HUES64 (cell line): Measurements from ENCODE around the gene KREMEN2.

ENCODE experiments used
- H3K27ac ChIP-seq: 2 replicates; pipeline ENCODE4 v1.7.0; 2013; ENCODE audit warnings: low read depth, low read length, inconsistent platforms
- H3K27me3 ChIP-seq: 2 replicates; pipeline ENCODE4 v1.6.1; 2013; ENCODE audit warnings: mild to moderate bottlenecking, low read length; ENCODE audit not compliant: insufficient read depth
- H3K36me3 ChIP-seq: 2 replicates; pipeline ENCODE4 v1.6.1; 2013; ENCODE audit warnings: mild to moderate bottlenecking, low read length; ENCODE audit not compliant: insufficient read depth
- H3K4me1 ChIP-seq: 2 replicates; pipeline ENCODE4 v1.6.1; 2013; ENCODE audit warnings: mild to moderate bottlenecking, low read length, moderate library complexity; ENCODE audit not compliant: insufficient read depth
- H3K4me3 ChIP-seq: 2 replicates; pipeline ENCODE4 v1.5.1; 2013; ENCODE audit warnings: mild to moderate bottlenecking, low read length, moderate library complexity
- H3K9ac ChIP-seq: 2 replicates; pipeline ENCODE4 v1.6.1; 2013; ENCODE audit warnings: mild to moderate bottlenecking, low read depth, low read length
- H3K9me3 ChIP-seq: 2 replicates; pipeline ENCODE4 v1.6.1; 2013; ENCODE audit warnings: low read depth, low read length; ENCODE audit not compliant: insufficient read depth
- WGBS: fragments of 150-250, 120-280 bp; methylation state at CpG from one replicate; pipeline ENCODE4 v1.1.7; 2013; ENCODE audit warnings: missing lambda C conversion rate; 5-methylcytosine and 5-hydroxymethylcytosine counted together

Gene KREMEN2

GRCh38 chr16:2966808-2967191 is 2.7 kb downstream of the KREMEN2 start:
- H3K27me3 ChIP-seq, result peaks cover 40% of the 10 kb centered on the region

GRCh38 chr16:2967211-2967631 is 3.1 kb downstream of the KREMEN2 start:
- peaks cover 37% of the 10 kb centered on the region for H3K27me3 ChIP-seq
- H3K9ac ChIP-seq, result no peak overlapping the region
- H3K36me3 ChIP-seq, result peaks cover 5% of the 10 kb centered on the region; the same call in 1 of the 2 replicates
- H3K4me1 ChIP-seq, result peaks cover 7% of the 10 kb centered on the region
- H3K9me3 ChIP-seq, result no peaks in the 10 kb centered on the region
- H3K27ac ChIP-seq, result no peak overlapping the region
- WGBS, result 94% methylated on average over 51 of the region's 51 CpGs
- H3K4me3 ChIP-seq, result no peak overlapping the region

More at GRCh38 chr16:2966808-2967191, 2.7 kb downstream of the KREMEN2 start:
- Histone ChIP-seq H3K27ac (no peak overlapping the region), H3K9me3 (no peaks in the 10 kb centered on the region), H3K9ac (no peak overlapping the region), H3K4me3 (no peak overlapping the region), H3K4me1 (peaks cover 7% of the 10 kb centered on the region), H3K36me3 (peaks cover 2% of the 10 kb centered on the region; the same call in 1 of the 2 replicates)
- 95% methylated on average over 46 of the region's 46 CpGs for WGBS

GRCh38 chr16:2967721-2968161 is 3.7 kb downstream of the KREMEN2 start:
- no peaks in the 10 kb centered on the region for H3K9me3 ChIP-seq
- peaks cover 10% of the 10 kb centered on the region; the same call in 1 of the 2 replicates for H3K36me3 ChIP-seq
- no peak overlapping the region for H3K9ac ChIP-seq
- peaks cover 32% of the 10 kb centered on the region for H3K27me3 ChIP-seq
- 95% methylated on average over 33 of the region's 33 CpGs for WGBS
- H3K27ac ChIP-seq, result no peak overlapping the region
- no peak overlapping the region for H3K4me3 ChIP-seq
- peaks cover 3% of the 10 kb centered on the region for H3K4me1 ChIP-seq

GRCh38 chr16:2968368-2968737 is 4.3 kb downstream of the KREMEN2 start:
- Histone ChIP-seq H3K27me3 (peaks cover 29% of the 10 kb centered on the region), H3K4me3 (peak overlapping the region; percentile 93), H3K27ac (peak overlapping the region; percentile 57; the same call in 1 of the 2 replicates), H3K9me3 (no peaks in the 10 kb centered on the region), H3K36me3 (peaks cover 16% of the 10 kb centered on the region), H3K9ac (0 out of 2 replicates have a peak overlapping the region, but pooled peaks have one; percentile 24), H3K4me1 (no peaks in the 10 kb centered on the region)
- WGBS, result 32% methylated on average over 18 of the region's 18 CpGs

- H3K27ac ChIP-seq, result peak within 1 kb of the TSS; percentile 75; the same call in 1 of the 2 replicates
- H3K4me1 ChIP-seq, result no peaks in the 10 kb centered on the region
- peaks cover 22% of the 10 kb centered on the region for H3K36me3 ChIP-seq
- peak within 1 kb of the TSS; percentile 93 for H3K4me3 ChIP-seq
- 1% methylated on average over 98 of the region's 98 CpGs for WGBS
- peak within 1 kb of the TSS; percentile 87 for H3K9ac ChIP-seq
- peaks cover 26% of the 10 kb centered on the region for H3K27me3 ChIP-seq
- no peaks in the 10 kb centered on the region for H3K9me3 ChIP-seq
Measured at GRCh38 chr16:2968738-2969544, 4.9 kb downstream of the KREMEN2 start, which contains the start of gene PAQR4. PAQR4 (plus strand) TSS chr16:2969348; CDS start chr16:2969675, 327 bp downstream.

GRCh38 chr16:2969545-2970521 is 5.8 kb downstream of the KREMEN2 start:
- Histone ChIP-seq H3K36me3 (peaks cover 27% of the 10 kb centered on the region), H3K9ac (peak overlapping the region; percentile 87), H3K4me1 (no peaks in the 10 kb centered on the region), H3K4me3 (peak overlapping the region; percentile 93), H3K9me3 (no peaks in the 10 kb centered on the region), H3K27ac (peak overlapping the region; percentile 75; the same call in 1 of the 2 replicates), H3K27me3 (peaks cover 26% of the 10 kb centered on the region)
- WGBS, result under 1% methylated on average over 83 of the region's 83 CpGs

GRCh38 chr16:2970563-2970962 is 6.5 kb downstream of the KREMEN2 start:
- peaks cover 35% of the 10 kb centered on the region for H3K36me3 ChIP-seq
- peak overlapping the region; percentile 87 for H3K9ac ChIP-seq
- H3K4me1 ChIP-seq, result no peaks in the 10 kb centered on the region
- peaks cover 26% of the 10 kb centered on the region for H3K27me3 ChIP-seq
- peak overlapping the region; percentile 64; the same call in 1 of the 2 replicates for H3K27ac ChIP-seq
- peak overlapping the region; percentile 93 for H3K4me3 ChIP-seq
- WGBS, result 89% methylated on average over 6 of the region's 6 CpGs
- H3K9me3 ChIP-seq, result no peaks in the 10 kb centered on the region

- H3K9me3 ChIP-seq, result no peaks in the 10 kb centered on the region
- H3K4me3 ChIP-seq, result no peak overlapping the region
- H3K27ac ChIP-seq, result no peak overlapping the region
- peaks cover 19% of the 10 kb centered on the region for H3K27me3 ChIP-seq
- WGBS, result 93% methylated on average over 35 of the region's 35 CpGs
- H3K4me1 ChIP-seq, result no peaks in the 10 kb centered on the region
- peaks cover 42% of the 10 kb centered on the region for H3K36me3 ChIP-seq
- H3K9ac ChIP-seq, result no peak overlapping the region
Measured at GRCh38 chr16:2971134-2971984, 7.3 kb downstream of the KREMEN2 start.

- Histone ChIP-seq H3K27ac (no peak overlapping the region; the same call in 1 of the 2 replicates), H3K27me3 (peaks cover 13% of the 10 kb centered on the region), H3K9me3 (no peaks in the 10 kb centered on the region), H3K9ac (no peak overlapping the region), H3K4me1 (no peaks in the 10 kb centered on the region), H3K4me3 (no peak overlapping the region), H3K36me3 (peaks cover 51% of the 10 kb centered on the region)
- 88% methylated on average over 15 of the region's 15 CpGs for WGBS
Measured at GRCh38 chr16:2971985-2972784, 8.1 kb downstream of the KREMEN2 start.
